GM11168 (cell line): Measurements from ENCODE around the gene RBBP7.
"Not testable (repeated sequence)": the region's sequence is repeated elsewhere in the genome, so short reads cannot be mapped to it uniquely, and the experiment has no call there.

ENCODE experiments used
- in situ Hi-C: fragments of 300-500 bp; cut with MboI; formaldehyde crosslinking; loops from one replicate; pipeline ENCODE4 v1.12.0; 2022; ENCODE audit warnings: low sequenced_read_pairs; ENCODE audit not compliant: unreplicated experiment

The RBBP7 gene

DNA sequence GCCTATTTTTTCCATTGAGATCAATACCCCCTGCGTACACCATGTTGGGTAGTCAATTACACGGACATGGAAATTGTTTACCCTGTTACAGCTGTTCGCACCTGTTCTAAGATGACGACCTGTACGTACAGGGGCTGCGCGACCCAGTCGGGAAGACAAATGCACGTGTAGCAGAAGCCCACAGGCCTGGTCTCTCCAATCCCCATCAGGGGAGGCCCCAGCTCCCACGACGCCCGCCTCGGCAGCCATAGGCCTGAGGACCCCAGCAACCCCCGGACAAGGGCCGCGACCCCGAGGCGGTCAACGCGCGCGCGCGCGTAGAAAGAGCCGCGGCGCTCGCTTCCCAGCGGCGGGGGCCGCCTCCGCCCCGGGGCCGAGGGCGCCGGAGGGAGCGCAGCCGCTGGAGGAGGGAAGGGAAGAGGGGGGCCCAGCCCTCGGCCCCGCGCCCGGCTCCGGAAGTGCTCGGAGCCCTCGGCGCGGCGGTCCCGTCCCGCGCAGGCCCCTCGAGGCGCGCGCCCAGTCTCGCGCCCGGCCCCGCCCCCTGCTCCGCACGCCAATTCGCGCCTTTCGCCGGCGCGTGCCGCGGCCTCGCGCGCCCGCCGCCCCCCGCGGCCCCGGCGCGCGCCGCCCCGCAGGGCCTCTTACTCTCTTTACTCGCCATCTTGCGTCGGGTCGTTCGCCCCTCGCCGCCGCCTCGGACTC lies 618 bp downstream of the RBBP7 start:
- in situ Hi-C loops = no loop called here

DNA sequence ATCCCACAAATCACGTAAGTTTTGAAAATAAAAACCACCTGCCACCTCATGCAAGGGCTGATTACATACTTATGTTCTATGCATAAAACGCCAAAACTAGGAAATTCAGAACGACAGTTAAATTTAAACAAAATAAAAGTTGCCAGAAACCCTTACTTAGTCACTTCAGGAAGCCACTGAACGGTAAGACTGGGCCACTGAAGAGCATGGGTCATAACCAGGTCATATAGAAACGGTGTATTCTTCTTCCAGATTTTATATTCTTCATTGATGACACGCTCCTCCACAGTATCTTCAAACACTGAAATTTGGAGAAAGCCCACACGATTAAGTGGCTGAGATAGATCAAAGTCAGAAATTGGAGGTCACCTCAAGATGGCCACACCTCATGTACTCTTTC lies 1.2 kb downstream of the RBBP7 start:
- in situ Hi-C loops = no loop called here

DNA sequence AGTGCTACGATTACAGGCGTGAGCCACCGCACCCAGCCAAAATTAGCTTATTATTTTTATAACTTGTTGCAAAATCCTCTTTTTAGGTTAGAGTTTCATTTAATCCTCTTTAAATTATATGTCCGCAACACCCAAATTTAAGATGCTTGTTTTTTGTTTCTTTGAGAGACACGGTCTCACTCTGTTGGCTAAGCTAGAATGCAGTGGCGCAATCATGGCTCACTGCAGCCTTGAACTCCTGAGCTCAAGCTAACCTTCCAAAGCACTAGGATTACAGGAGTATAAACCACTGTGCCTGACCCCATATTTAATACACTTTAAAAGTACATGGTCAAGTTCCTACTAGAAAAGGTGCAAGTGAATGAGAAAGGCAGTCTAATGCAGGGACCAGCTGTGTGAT lies 2.2 kb downstream of the RBBP7 start:
- in situ Hi-C loops = no loop called here

DNA sequence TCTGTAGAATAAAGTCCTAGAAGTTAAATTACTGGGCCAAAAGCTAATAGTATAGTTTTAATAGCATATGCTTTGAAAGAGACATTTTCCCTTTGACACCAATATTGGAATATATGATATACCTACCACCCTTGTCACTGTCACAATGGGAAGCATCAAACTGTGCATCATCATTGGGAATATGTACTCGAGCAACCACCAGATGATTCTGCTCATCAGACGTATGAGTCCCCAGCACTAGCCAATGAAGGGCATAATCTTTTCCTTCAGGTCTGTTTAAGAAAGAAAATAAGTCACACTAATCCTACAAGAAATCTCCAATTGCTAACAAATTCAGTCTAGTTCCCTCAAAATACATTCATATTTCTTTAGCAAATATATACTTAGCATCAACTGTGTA lies 7.3 kb downstream of the RBBP7 start:
- in situ Hi-C loops = no loop called here

DNA sequence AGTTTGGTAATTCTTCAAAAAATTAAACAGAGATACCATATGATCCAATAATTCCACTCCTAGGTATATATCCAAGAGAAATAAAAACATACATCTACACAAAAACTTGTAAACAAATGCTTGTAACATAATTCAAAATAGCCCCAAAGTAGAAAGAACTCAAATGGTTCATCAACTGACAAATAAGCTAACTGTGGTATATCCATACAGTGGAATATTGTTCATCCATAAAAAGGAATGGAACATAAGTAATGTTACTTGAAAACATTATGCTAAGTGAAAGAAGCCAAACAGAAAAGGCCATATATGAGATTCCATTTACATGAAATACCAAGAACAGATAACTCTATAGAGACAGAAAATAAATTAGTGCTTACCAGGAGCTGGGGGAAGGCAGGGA lies 13.4 kb downstream of the RBBP7 start:
- in situ Hi-C loops = no loop called here

DNA sequence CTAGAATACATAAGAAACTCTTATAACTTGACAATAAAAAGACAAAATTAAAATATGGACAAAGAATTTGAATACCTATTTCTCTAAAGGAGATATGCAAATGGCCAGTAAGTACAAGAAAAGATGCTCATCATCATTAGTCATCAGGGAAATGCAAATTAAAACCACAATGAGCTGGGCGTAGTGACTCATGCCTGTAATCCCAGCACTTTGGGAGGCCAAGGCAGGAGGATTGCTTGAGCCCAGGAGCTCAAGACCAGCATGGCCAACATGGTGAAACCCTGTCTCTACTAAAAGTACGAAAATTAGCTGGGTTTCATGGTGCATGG lies 14.1 kb downstream of the RBBP7 start:
- in situ Hi-C loops = not testable (repeated sequence)

DNA sequence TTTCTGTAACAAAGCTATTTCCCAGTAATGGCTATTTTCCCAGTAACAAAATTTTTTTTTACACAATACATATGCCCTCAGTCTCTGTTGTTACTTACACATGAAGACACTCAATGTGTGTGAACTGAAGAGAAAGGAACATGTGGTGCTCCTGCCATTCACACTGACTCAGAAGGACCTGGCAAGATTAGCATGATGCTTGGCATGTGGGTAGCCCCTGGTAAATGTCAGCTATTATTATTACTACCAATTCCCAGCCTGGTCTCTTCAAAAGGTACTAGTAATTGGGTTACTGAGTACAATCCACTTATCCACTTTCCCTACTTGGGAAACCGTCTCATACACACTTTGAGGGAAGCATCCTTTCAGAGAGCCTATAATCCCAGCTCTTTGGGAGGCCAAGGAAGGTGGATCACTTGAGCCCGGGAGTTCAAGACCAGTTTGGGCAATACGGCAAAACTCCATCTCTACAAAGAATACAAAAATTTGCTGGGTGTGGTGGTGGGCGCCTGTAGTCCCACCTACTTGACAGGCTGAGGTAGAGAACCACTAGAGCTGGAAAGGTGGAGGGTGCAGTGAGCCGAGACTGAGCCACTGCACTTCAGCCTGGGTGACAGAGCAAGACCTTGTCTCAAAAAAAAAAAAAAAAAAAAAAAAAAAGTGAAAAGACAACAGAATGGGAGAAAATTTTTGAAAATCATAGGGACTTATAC lies 14.6 kb downstream of the RBBP7 start:
- in situ Hi-C loops = no loop called here

DNA sequence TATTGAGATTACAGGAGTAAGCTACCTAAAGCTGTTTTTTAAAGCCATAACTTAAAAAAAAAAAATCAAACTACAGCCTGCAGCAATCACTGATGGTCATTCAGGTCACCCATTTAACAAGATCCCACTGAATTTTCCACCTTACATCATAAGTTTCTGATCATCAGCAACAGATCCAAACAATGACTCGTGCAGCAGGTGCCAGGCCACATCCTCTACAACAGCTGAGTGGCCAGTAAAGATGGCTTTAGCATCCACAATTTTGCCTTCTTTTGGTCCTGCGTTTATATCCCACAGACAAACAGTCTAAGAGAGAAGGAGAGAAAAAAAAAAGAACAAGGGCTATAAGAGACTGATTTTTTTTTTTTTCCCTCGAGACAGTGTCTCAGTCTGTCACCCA lies 16.6 kb downstream of the RBBP7 start:
- in situ Hi-C loops = no loop called here

DNA sequence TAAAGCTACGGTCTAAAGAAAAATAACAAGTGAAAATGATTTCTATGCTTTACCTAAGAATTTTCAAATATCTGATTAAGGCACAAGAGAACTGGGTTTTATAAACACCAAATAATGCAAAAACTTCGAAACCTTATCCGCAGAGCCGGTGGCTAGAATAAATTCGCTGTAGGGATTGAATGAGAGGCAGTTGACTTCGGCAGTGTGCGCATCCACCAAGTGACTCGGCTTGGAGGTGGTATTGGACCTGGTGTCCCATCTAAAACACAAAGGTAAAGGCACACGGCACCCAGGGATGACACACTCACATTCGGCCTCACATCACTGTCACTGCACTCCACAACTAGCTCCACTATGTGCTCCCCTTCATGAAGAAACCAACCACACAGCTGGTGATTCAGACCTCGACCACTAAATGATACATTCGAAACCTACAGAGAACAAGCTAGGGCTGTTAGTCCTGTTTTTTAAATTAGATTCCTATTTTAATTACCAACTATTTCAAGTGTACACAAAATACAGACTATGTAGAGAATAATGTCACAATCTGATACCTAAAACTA lies 17.5 kb downstream of the RBBP7 start:
- in situ Hi-C loops = no loop called here

DNA sequence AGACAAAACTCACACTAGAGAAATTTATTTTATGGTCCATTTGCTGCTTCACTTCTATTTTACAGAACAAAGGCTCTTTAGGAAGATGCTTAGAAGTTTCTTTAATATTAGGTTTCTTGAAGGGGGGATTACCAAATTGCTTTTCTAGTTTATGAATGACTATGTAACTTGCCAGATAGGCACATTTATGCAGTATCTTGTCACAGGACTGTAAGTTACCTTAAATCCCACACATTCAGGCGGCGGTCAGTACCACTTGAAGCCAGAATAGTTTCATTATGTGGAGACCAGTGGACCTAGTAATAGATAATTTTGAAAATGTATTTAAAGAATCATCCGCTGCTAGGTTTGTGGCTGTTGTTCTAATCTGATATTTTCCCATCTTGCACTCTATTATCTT lies 18.3 kb downstream of the RBBP7 start:
- in situ Hi-C loops = no loop called here

DNA sequence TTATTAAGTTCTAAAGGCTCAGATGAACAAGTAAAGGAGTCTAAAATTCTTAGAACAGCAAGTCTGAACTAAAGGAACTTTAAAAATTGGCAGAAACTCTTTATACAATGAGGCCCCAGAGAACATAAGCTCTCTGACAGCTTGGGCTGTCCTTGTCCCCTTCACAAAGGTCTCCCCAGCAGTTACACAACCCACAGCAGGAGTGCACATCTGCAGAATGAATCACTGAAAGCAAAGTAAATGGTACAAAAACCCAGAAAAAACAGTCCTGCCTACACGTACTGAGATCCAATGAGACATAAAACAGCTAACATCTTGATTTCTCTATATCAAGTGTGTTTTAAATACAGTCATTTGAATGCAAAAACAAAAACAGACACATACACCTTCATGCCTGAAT lies 18.7 kb downstream of the RBBP7 start:
- in situ Hi-C loops = no loop called here

DNA sequence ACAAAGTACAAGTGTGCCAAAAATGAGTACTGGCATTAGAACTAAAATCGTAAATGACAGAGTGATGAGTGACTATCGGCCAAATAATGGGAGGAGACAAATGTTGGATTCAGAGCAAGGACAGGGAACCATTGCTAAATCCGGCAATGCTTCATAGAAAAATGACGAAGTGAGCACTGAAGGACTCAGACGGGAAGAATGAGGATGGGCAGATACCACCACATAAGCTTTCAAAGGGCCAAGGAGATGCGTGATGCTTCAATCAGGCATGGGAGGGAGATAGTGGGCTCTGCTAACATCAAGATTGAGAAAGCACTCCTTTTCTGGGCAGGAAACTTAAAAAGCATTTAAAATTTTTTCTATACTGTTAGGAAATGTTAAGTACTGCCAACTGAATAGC lies 21.6 kb downstream of the RBBP7 start:
- in situ Hi-C loops = no loop called here

DNA sequence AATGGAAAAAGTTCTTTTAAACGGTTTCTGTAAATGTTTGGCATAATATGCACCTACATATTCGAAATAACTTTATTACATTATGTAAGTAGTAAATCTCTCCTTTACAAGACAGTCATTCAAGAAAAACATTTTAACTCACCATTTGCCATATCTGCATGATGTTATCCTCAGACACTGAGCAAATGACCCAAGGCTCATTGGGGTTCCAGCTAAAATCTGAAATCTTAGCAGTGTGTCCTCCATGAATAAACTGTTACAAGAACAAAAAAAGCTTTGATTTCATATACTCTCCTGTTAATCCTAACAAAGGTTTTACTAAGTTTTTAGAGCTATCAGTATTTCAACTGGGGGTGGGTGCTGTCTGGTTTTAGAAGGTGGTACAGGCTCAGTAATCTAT lies 24.5 kb downstream of the RBBP7 start:
- in situ Hi-C loops = no loop called here

DNA sequence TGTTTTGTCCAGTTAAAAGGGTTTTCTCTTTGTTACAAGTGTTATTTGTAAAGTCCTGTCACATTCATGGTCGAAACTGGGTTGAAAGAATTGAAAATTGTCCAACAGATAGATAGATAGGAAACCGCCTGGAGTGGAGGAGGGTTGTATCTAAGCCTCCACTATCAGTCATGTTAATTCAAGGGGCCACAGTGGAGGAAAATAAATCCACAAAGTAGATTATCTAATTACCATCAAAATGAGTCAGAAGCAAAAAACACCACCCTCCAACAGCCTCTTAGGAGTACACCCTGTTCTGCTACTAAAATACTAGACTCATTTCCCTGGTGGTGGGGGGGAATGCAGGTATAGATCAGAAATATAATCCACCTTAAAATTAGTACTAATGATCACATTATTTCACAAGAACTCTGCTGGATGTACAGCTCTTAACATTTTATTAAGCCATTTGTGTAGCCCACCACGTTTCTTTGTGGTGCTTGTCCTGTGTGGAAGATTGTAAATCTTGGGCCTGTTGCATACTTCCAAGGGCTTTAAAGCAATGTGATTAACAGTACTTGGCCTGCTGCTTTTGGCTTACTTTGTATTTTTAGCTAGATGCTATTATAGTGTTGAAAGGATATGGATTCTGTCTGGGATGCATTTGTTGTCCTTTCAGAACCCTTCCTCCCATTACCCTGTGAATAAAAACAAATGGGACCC lies 26.8 kb downstream of the RBBP7 start:
- in situ Hi-C loops = no loop called here

DNA sequence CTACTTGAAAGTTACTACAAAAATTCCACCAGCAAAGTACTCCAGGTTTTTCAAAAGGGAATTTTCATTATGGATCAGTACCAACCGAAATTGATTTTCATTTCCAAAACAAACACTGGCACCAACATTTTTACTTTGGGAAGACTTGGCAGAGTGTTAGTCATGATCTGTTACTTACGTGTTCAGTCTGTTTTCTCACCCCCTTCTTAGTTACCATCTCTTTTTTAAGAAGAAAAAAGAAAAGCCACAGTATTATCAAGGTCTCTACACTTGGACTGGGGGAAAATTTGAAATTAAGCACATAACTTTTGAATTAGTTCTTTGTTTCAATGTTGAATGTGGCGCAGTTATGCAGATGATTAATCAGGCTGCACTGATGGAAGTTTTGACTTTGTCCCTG lies 27.5 kb downstream of the RBBP7 start:
- in situ Hi-C loops = no loop called here

DNA sequence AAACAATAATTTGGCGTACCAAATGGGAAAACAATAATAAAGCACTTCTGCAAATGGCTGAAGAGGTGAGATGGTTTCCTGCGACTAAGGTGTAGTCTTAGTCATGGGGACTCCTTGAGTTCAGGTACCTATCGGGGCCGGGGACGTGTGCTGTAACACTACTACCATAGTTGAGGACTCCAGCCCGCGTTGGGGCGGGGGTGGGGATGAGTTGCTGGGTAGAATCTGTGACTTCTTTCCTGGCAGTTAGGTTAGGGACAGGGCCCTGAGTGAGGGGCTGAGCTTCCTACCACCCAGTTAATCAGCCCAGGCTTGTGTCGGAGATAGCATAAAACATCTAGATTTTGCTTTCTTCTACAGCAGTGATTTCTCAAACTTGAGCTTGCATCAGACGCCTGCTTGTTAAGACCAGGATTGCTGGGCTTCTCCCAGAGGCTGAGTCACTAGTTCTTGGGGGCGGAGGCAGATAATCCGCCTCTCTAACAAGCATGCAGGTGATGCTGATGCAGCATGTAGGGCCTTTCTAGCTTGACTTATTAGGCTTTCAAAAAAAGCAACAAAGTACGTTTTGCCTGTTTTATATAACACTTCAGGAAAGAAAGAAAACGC lies 30.2 kb downstream of the RBBP7 start:
- in situ Hi-C loops = no loop called here

DNA sequence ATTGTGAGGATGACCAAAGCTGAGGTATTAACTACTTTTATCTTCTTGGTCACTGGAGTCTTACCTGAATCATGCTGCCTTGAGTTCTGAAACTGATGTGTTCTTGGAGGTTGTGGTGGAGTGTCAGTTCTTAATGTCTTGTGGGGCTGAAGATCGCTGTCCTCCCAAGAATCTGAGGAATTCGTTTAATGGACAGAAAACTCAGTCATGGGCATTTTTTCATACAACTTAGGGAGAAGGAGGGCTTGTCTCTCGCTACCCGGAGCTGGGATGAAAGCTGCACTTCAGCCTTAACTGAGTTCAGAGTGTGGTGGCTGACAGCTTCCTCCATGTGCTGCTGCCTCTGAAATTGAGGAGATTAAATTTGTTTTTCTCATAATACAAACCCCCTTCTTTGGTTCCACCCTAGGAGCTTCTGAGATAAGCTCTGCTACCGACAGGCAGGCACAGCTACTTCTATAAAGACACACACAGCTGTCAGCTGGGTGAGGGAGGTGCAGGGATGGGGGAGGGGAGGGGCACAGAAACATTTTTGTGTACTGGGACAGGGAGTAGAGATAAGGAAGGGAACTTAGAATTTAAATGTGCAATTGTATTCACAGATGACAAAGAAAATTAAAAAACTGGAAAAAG lies 30.8 kb downstream of the RBBP7 start:
- in situ Hi-C loops = no loop called here

DNA sequence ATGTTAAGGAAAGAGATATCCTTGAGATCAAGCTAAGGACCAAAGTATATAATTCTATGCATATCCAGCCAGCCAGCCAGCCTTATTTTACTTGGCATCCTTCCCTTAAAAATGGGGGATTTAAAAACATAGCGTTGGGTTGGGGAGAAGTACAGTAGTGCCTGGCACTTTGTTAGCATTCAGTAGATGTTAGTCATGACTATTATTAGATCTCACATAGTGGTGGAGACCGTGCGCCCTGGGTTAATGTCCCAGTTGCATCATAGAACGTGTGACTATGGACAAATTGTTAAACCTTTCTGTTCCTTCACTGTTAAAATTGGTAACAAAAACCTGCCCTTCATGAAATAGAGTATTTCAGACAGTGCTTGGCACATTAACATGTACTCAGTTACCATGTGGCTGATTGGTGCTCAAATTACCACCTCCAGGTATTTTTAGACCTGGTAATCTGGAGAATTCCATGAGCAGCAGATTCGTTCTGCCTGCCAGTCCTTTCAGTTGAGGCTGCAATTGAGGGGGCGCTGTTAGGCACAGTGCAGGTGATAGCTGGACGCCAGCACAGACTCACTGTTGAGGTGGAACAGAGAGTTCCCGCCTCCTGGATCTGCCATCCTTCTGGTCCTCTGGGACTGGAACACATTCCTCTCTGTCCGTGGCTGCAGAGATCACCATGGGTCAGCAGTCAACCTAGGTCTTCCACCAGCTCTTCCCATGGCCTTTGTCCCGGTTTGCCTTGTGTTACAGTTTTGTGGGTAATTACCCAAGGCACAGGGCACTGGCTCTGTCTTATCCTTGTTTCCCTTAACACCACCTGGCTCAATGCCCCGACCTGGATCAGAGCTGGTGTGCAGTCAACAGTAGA lies 31.7 kb downstream of the RBBP7 start:
- in situ Hi-C loops = no loop called here

DNA sequence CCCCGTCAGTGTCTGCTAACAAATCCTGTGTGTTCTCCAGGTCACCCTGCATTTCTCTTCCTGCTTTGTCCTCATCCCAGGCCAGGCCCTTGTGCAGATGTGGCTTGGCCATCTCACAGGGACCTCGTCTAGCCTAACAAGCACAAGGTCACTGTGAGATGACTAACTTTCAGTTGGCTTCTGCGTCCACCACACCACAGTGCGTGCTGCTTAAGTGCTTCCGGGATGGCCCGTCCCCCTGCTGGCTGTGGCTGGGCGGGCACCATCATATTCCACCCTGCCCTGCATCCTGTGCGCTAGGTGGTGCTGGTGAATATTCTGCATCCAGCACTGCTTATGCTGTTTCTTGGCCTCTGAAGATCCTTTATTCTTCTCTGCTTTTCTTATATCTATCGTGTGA lies 33.8 kb downstream of the RBBP7 start:
- in situ Hi-C loops = no loop called here

DNA sequence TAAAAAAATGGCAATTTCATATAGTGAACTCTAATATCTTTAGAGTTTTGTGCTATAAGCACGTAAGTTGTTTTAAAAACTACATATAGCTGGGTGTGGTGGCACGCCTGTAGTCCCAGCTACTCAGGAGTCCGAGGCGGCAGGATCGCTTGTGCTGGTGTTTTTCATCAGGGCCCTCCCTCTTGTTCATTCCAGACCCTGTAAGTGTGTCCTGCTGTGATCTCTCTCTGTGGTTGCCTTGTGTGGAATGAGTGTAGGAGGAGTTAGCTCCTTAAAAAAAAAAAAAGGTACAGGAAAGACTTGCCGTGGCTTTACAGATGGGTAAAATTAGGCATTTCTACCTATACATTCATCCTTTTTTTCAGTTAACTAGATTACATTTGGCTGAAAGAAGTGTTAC lies 35.4 kb downstream of the RBBP7 start:
- in situ Hi-C loops = no loop called here
